ENCODE measurements around the gene HECW1. TPM values are rescaled to one million over a fixed set of nuclear protein-coding genes. Genes with fewer than 3 reads are reported as not detected.
A peak's percentile ranks its signal among the peaks of the same experiment; 100 is the strongest.

Gene HECW1
- polyA plus RNA-seq, 4 donors, result under 0.01 to 0.10 (median 0.03) TPM; not detected in 1

DNA sequence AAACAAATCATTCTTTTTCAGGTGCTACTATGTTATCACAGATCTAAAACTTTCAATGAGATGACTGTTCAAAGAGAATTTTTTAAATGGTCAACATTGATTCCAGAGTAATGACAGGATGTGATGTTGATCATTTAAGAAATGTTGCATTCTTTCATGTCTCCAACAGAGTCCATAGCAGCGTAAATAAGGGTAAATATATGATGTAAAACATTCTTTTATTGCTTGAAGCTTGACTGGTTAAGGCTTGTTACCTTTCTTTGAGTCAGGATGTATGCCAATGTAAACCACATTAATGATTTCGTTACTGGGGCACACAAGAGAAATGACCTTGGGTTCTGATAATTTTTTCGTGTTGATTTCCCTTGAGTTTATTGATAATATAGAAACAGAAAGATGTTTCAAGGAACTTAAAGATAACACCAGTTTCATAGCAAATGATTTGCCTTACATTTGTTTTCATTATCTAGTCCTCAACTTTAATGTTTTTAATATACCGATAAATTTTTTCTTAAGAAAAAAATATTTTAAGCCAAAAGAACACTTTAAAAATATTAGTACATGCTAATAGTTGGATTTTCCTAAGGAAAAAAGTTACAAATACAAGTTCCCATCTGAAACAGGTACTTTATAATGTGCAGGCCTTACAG, 473.9 kb downstream of the HECW1 start:
- Histone ChIP-seq H3K27me3 (ENCODE audit: control insufficient read depth in 3 of 3, insufficient read depth in 3 of 3, low read length in 3 of 3) (no peaks in the 10 kb centered on the region), H3K9me3 (ENCODE audit: control insufficient read depth in 2 of 2, insufficient read depth in 1 of 2, low read depth in 1 of 2, low read length in 1 of 2) (no peaks in the 10 kb centered on the region), H3K4me1 (ENCODE audit: control insufficient read depth in 3 of 3, insufficient read depth in 2 of 3, low read depth in 1 of 3, low read length in 2 of 3) (peaks cover 4 to 16% (median 11%) of the 10 kb centered on the region in 3 donors), H3K36me3 (ENCODE audit: control insufficient read depth in 3 of 3, insufficient read depth in 2 of 3, low read depth in 1 of 3, low read length in 3 of 3) (no peaks in the 10 kb centered on the region), H3K4me3 (ENCODE audit: low read depth in 1 of 3, low read length in 3 of 3) (no peak overlapping the region), H3K27ac (ENCODE audit: low read depth in 1 of 3, low read length in 2 of 3) (peak overlapping the region in 2 of 3 donors; percentile 20 to 24)
- FAIRE-seq (no peak), DNase-seq (peak in 1 of 2 donors; percentile 20)
- WGBS, 3 donors, result 12 to 40% (median 17%) methylated on average over 4 of the region's 4 CpGs

DNA sequence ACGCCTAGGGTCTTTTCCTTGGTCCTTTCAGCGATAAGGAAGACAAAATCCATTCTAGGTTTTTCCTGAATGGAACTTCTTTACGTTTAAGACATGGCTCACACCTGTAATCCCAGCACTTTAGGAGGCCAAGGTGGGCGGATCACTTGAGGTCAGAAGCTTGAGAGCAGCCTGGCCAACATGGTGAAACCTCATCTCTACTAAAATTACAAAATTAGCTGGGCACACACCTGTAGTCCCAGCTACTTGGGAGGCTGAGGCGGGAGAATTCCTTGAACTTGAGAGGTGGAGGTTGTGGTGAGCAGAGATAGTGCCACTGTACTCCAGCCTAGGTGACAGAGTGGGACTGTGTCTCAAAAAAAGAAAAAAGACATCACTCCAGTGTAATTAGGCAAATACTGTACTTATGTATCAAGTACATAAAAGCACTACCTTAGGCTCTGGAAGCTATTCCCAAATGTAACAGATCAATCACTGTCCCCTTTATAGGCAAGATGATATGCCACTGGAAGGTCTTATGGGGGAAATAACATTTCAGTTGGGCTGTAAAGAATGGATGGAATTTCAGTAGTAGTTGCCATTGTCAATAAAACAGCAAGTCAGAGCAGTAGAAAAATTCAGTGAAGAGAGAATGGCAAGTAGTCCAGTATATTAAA, 476.2 kb downstream of the HECW1 start:
- Histone ChIP-seq H3K4me1 (ENCODE audit: control insufficient read depth in 3 of 3, insufficient read depth in 2 of 3, low read depth in 1 of 3, low read length in 2 of 3) (peaks cover 4 to 17% (median 11%) of the 10 kb centered on the region in 3 donors), H3K27ac (ENCODE audit: low read depth in 1 of 3, low read length in 2 of 3) (peak overlapping the region in 1 of 3 donors; percentile 16), H3K9me3 (ENCODE audit: control insufficient read depth in 2 of 2, insufficient read depth in 1 of 2, low read depth in 1 of 2, low read length in 1 of 2) (no peaks in the 10 kb centered on the region), H3K4me3 (ENCODE audit: low read depth in 1 of 3, low read length in 3 of 3) (no peak overlapping the region), H3K27me3 (ENCODE audit: control insufficient read depth in 3 of 3, insufficient read depth in 3 of 3, low read length in 3 of 3) (no peaks in the 10 kb centered on the region), H3K36me3 (ENCODE audit: control insufficient read depth in 3 of 3, insufficient read depth in 2 of 3, low read depth in 1 of 3, low read length in 3 of 3) (no peaks in the 10 kb centered on the region)
- FAIRE-seq (no peak), DNase-seq (no peak)
- WGBS, 3 donors, result 77 to 83% (median 81%) methylated on average over 5 of the region's 5 CpGs

DNA sequence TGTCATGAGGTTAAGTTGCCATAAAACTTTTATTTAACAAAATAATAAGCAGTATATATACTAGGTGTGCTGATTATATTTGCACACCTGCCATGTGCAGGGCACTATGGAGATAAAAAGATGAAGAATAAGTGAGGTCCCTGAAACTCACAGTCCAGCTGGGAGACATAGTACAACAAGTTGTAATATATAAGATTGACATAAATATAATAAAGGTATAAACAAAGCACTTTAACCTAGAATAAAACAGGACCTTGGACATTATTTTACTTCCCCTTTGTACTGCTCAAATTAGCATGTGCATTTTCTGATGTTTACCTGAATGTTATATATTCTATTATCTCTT, 476.7 kb downstream of the HECW1 start:
- no peaks in the 10 kb centered on the region for H3K27me3 ChIP-seq (ENCODE audit: control insufficient read depth in 3 of 3, insufficient read depth in 3 of 3, low read length in 3 of 3)
- FAIRE-seq (no peak), DNase-seq (peak in 1 of 2 donors; percentile 38)
- H3K4me1 ChIP-seq (ENCODE audit: control insufficient read depth in 3 of 3, insufficient read depth in 2 of 3, low read depth in 1 of 3, low read length in 2 of 3), result peaks cover 4 to 17% (median 11%) of the 10 kb centered on the region in 3 donors
- H3K9me3 ChIP-seq (ENCODE audit: control insufficient read depth in 2 of 2, insufficient read depth in 1 of 2, low read depth in 1 of 2, low read length in 1 of 2), result no peaks in the 10 kb centered on the region
- no peak overlapping the region for H3K27ac ChIP-seq (ENCODE audit: low read depth in 1 of 3, low read length in 2 of 3)
- no peaks in the 10 kb centered on the region for H3K36me3 ChIP-seq (ENCODE audit: control insufficient read depth in 3 of 3, insufficient read depth in 2 of 3, low read depth in 1 of 3, low read length in 3 of 3)
- no peak overlapping the region for H3K4me3 ChIP-seq (ENCODE audit: low read depth in 1 of 3, low read length in 3 of 3)

DNA sequence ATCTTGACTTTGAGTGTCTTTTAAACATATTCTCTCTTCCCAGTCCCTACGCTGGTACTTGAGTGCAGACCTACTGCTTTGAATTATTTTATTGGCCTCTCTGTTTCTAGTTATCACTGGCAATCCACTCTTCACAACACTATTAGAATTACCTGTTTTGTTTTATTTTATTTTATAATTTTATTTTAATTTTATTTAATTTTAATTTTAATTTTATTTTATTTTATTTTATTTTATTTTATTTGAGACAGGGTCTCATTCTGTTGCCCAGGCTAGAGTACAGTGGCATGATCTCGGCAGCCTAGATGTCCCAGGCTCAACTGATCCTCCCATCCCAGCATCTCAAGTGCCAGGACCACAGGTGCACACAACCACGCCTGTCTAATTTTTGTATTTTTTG, 477.3 kb downstream of the HECW1 start:
- Histone ChIP-seq H3K4me1 (ENCODE audit: control insufficient read depth in 3 of 3, insufficient read depth in 2 of 3, low read depth in 1 of 3, low read length in 2 of 3) (peaks cover 1 to 17% (median 11%) of the 10 kb centered on the region in 3 donors), H3K36me3 (ENCODE audit: control insufficient read depth in 3 of 3, insufficient read depth in 2 of 3, low read depth in 1 of 3, low read length in 3 of 3) (no peaks in the 10 kb centered on the region), H3K9me3 (ENCODE audit: control insufficient read depth in 2 of 2, insufficient read depth in 1 of 2, low read depth in 1 of 2, low read length in 1 of 2) (no peaks in the 10 kb centered on the region), H3K27me3 (ENCODE audit: control insufficient read depth in 3 of 3, insufficient read depth in 3 of 3, low read length in 3 of 3) (no peaks in the 10 kb centered on the region), H3K4me3 (ENCODE audit: low read depth in 1 of 3, low read length in 3 of 3) (peak overlapping the region in 1 of 3 donors; percentile 3), H3K27ac (ENCODE audit: low read depth in 1 of 3, low read length in 2 of 3) (no peak overlapping the region)
- DNase-seq, result no peak
- FAIRE-seq, result no peak
- 68 to 85% (median 77%) methylated on average over 3 of the region's 3 CpGs for WGBS, 3 donors

DNA sequence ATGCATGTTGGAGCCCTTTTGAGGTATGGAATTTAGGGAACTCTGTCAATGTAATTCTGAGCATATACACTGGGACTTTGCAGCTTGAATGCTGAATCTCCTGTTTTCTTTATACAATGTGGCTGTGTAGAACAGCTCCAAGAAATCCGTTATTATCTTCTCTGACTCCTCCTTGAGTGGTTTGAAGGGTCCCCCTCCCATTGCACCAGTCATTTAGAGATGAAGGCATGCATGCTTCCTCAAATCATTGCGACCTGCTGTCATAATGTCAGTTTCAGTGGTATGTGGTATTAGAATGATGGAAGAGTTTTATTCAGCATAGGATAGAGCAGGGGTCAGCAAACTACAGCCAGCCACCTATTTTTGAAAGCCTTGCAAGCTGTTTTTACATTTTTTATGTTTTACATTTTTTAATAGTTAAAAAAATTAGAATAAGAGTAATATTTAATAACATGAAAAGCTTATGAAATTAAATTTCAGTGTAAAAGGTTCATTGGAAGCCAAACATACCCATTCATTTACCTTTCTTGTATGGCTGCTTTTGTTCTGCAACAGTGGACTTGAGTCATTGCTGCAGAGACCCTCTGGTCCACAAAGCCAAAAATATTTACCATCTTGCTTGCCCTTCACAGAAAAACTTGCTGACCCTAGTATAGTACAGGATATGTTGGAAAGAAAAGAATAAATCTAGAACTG, 478.6 kb downstream of the HECW1 start:
- Histone ChIP-seq H3K9me3 (ENCODE audit: control insufficient read depth in 2 of 2, insufficient read depth in 1 of 2, low read depth in 1 of 2, low read length in 1 of 2) (no peaks in the 10 kb centered on the region), H3K27me3 (ENCODE audit: control insufficient read depth in 3 of 3, insufficient read depth in 3 of 3, low read length in 3 of 3) (no peaks in the 10 kb centered on the region), H3K4me3 (ENCODE audit: low read depth in 1 of 3, low read length in 3 of 3) (no peak overlapping the region), H3K36me3 (ENCODE audit: control insufficient read depth in 3 of 3, insufficient read depth in 2 of 3, low read depth in 1 of 3, low read length in 3 of 3) (no peaks in the 10 kb centered on the region), H3K27ac (ENCODE audit: low read depth in 1 of 3, low read length in 2 of 3) (peak overlapping the region in 1 of 3 donors; percentile 32), H3K4me1 (ENCODE audit: control insufficient read depth in 3 of 3, insufficient read depth in 2 of 3, low read depth in 1 of 3, low read length in 2 of 3) (peaks cover 0 to 11% (median 7%) of the 10 kb centered on the region in 3 donors)
- DNase-seq (no peak), FAIRE-seq (no peak)
- WGBS, 3 donors, result 47 to 56% (median 51%) methylated on average over 2 of the region's 2 CpGs

DNA sequence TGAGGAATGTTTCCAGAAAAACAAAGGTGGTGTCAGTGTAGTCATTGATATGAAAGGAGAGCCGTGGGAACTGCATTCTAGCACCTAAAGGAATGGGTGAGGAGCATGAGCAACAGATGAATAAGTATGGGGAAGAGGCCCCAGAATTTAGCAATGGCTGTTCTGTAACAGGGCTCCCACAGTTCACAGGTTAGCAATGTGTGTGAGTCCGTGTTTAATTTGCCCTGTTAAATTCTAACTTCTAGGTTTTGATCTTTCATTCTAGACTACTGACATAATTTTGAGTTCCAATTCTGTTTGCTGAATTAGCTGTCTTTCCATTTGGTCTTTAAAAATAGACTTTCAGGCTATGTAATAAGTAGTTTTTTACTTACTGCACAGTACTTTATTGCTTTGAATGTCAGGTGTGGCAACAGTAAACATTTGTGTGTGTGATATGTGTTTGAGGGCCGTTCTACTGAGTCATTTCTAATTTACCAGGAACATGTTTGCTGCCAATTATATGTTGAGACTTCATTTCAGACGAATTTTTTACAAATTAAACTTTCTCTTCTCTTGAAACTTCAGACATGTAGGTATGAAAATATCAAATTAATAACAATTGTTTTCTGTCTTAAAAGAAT, 479.2 kb downstream of the HECW1 start:
- H3K4me1 ChIP-seq (ENCODE audit: control insufficient read depth in 3 of 3, insufficient read depth in 2 of 3, low read depth in 1 of 3, low read length in 2 of 3), result peaks cover 0 to 11% (median 7%) of the 10 kb centered on the region in 3 donors
- no peak for FAIRE-seq

DNA sequence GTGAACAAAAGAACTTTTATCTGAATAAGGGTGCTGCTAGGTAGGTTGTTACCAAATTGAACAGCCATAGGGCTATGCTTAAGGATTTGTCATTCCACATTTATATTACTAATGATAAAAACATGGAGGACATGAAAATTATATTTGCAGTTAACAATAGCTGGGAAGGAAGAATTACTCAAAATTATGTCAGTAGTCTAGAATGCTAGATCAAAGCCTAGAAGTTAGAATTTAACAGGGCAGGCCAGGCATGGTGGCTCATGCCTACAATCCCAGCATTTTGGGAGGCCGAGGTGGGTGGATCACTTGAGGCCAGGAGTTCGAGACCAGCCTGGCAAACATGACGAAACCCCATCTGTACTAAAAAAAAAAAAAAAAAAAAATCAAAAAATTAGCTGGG, 479.9 kb downstream of the HECW1 start:
- FAIRE-seq, result no peak
- H3K4me1 ChIP-seq (ENCODE audit: control insufficient read depth in 3 of 3, insufficient read depth in 2 of 3, low read depth in 1 of 3, low read length in 2 of 3), result peaks cover 0 to 11% (median 5%) of the 10 kb centered on the region in 3 donors
- DNase-seq, result no peak
- H3K9me3 ChIP-seq (ENCODE audit: control insufficient read depth in 2 of 2, insufficient read depth in 1 of 2, low read depth in 1 of 2, low read length in 1 of 2), result no peaks in the 10 kb centered on the region
- H3K4me3 ChIP-seq (ENCODE audit: low read depth in 1 of 3, low read length in 3 of 3), result no peak overlapping the region
- H3K27me3 ChIP-seq (ENCODE audit: control insufficient read depth in 3 of 3, insufficient read depth in 3 of 3, low read length in 3 of 3), result no peaks in the 10 kb centered on the region
- WGBS, 3 donors, result 93 to 100% (median 95%) methylated on average over 3 of the region's 3 CpGs
- no peak overlapping the region for H3K27ac ChIP-seq (ENCODE audit: low read depth in 1 of 3, low read length in 2 of 3)
- peaks cover 0 to 5% (median 2%) of the 10 kb centered on the region in 3 donors for H3K36me3 ChIP-seq (ENCODE audit: control insufficient read depth in 3 of 3, insufficient read depth in 2 of 3, low read depth in 1 of 3, low read length in 3 of 3)

More for the DNA sequence above, 479.2 kb downstream of the HECW1 start:
- H3K36me3 ChIP-seq (ENCODE audit: control insufficient read depth in 3 of 3, insufficient read depth in 2 of 3, low read depth in 1 of 3, low read length in 3 of 3), result peaks cover 0 to 3% (median 0%) of the 10 kb centered on the region in 3 donors
- no peak overlapping the region for H3K4me3 ChIP-seq (ENCODE audit: low read depth in 1 of 3, low read length in 3 of 3)
- peak; percentile 26 to 44 for DNase-seq
- no peaks in the 10 kb centered on the region for H3K9me3 ChIP-seq (ENCODE audit: control insufficient read depth in 2 of 2, insufficient read depth in 1 of 2, low read depth in 1 of 2, low read length in 1 of 2)
- WGBS, 3 donors, result 10 to 42% (median 17%) methylated on average over 4 of the region's 4 CpGs
- H3K27me3 ChIP-seq (ENCODE audit: control insufficient read depth in 3 of 3, insufficient read depth in 3 of 3, low read length in 3 of 3), result no peaks in the 10 kb centered on the region
- H3K27ac ChIP-seq (ENCODE audit: low read depth in 1 of 3, low read length in 2 of 3), result no peak overlapping the region

DNA sequence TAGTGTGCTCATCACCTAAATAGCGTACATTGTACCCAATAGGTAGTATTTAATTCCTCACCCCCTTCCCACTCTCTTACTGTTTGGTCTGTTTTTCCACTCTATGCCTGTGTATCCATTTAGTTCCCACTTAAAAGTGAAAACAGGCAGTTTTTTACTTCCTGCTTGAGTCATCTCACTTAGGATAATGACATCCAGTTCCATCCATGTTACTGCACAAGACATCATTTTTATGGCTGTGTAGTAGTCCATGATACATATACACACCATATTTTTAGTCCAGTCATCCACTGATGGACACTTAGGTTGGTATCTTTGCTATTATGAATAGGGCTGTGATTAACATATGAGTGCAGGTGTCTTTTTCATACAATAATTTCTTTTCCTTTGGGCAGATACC, 480.6 kb downstream of the HECW1 start:
- H3K27ac ChIP-seq (ENCODE audit: low read depth in 1 of 3, low read length in 2 of 3), result no peak overlapping the region
- 84 to 100% (median 90%) methylated on average over 1 of the region's 1 CpG for WGBS, 3 donors
- H3K4me1 ChIP-seq (ENCODE audit: control insufficient read depth in 3 of 3, insufficient read depth in 2 of 3, low read depth in 1 of 3, low read length in 2 of 3), result peaks cover 0 to 11% (median 5%) of the 10 kb centered on the region in 3 donors
- H3K27me3 ChIP-seq (ENCODE audit: control insufficient read depth in 3 of 3, insufficient read depth in 3 of 3, low read length in 3 of 3), result no peaks in the 10 kb centered on the region
- no peak for FAIRE-seq
- no peaks in the 10 kb centered on the region for H3K9me3 ChIP-seq (ENCODE audit: control insufficient read depth in 2 of 2, insufficient read depth in 1 of 2, low read depth in 1 of 2, low read length in 1 of 2)
- H3K4me3 ChIP-seq (ENCODE audit: low read depth in 1 of 3, low read length in 3 of 3), result no peak overlapping the region
- peaks cover 0 to 11% (median 3%) of the 10 kb centered on the region in 3 donors for H3K36me3 ChIP-seq (ENCODE audit: control insufficient read depth in 3 of 3, insufficient read depth in 2 of 3, low read depth in 1 of 3, low read length in 3 of 3)
- DNase-seq, result no peak

All from small intestine (tissue), 7 donors.